Epithelial cell of esophagus (primary cell): ENCODE measurements around the gene RASD1.

Experiments used
- DNase-seq: peaks from one replicate; pipeline ENCODE4 v3.0.0; 2010; ENCODE audit warnings: low read depth
- H3K4me3 ChIP-seq: 2 replicates; pipeline ENCODE4 v1.5.1; 2011; ENCODE audit warnings: mild to moderate bottlenecking, low read length, control low read depth
- TF ChIP-seq, protein P1 (sequence below): IDR thresholded peaks from 2 replicates; pipeline ENCODE4 v1.5.1; 2011; ENCODE audit warnings: low read depth, mild to moderate bottlenecking, low read length, control low read depth, inconsistent platforms; ENCODE audit not compliant: insufficient read depth; ENCODE audit errors: missing control alignments

The RASD1 gene

DNA sequence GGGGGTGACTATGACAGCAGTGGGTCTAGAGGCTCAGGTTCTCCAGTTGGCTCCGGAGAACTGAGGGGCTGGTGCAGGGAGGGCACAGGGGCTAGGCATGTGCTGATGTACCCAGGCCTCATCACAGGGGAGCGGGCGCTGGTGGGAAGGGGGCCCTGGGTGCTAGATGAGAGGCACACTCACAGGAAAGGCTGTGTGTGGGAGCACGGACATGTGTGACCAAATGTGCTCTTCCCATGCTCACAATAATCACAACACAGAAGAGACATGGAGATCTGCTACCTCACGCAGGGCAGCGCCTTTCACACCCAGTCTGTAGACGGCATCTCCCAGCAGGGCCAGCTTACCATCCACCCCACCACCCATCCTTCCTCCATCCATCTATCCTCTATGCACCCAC lies 17.4 kb upstream of the RASD1 start:
- H3K4me3 ChIP-seq, result no peak overlapping the region
- DNase-seq, result no peak
- TF ChIP-seq, protein P1, sequence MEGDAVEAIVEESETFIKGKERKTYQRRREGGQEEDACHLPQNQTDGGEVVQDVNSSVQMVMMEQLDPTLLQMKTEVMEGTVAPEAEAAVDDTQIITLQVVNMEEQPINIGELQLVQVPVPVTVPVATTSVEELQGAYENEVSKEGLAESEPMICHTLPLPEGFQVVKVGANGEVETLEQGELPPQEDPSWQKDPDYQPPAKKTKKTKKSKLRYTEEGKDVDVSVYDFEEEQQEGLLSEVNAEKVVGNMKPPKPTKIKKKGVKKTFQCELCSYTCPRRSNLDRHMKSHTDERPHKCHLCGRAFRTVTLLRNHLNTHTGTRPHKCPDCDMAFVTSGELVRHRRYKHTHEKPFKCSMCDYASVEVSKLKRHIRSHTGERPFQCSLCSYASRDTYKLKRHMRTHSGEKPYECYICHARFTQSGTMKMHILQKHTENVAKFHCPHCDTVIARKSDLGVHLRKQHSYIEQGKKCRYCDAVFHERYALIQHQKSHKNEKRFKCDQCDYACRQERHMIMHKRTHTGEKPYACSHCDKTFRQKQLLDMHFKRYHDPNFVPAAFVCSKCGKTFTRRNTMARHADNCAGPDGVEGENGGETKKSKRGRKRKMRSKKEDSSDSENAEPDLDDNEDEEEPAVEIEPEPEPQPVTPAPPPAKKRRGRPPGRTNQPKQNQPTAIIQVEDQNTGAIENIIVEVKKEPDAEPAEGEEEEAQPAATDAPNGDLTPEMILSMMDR, result no peak

DNA sequence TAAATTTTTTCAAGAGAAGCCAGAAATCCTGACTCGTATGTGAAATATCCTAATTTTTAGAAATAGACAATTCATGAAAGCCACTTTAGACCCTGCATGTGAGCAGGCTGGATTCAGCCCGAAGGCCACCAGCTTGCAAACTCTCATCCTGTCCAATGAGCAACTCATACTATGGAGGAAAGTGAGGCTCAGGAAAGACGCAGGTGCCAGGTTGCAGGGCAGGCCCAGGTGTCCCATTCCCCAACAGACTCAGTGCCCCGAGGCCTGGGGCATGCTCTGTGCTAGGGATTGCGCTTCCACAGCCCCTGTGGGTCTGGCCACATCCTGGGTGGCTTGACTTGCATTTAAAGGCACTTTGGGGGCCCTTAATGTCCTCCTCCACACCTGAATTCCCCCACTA lies 16.7 kb upstream of the RASD1 start:
- H3K4me3 ChIP-seq, result no peak overlapping the region
- DNase-seq, result no peak
- TF ChIP-seq, protein P1, result no peak

DNA sequence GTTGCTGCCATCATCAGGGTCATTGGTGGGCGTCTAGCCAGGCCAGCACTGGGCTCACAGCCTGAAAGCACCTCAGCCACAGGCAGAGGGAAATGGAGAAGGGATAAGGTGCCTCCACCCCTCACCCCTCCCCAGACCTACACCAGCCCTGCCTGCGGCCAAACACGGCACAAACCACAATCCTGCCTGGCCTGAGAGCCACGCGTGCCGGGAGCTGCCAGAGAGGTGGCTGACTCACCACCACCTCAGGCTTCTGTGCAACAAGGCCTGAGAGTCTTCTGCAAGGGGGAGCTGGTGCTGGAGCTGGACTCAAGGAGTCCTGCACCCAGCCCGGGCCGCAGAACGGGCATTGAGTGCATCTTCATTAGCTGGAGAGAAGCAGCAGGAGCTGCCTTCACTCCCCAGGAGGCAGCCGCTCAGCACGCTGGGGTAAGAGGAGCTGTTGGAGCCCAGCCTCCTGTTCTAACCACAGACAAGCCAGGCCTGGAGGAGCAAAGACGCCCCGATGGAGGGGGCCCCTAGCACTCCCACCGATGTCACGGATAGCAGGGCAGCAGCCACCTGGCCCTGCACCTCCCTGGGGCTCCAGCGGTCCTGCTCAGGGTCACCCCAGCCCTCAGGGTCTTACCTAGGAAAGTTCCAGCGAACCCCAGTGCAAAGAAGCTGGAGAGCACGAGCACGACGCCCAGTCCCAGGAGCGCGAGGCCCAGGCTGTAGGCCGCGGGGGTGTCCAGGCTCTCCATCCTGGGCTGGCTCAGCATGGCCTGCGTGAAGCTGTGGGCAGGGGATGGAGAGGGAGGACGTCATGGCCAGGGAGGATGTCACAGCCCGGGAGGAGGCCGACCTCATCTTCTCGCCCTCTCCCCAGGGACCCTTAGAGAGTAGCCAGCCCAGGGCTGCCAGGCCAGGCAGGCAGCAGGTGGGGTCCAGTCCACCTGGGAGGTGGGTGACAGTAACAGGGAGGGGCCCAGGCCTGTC lies 16.0 kb upstream of the RASD1 start:
- H3K4me3 ChIP-seq, result no peak overlapping the region
- TF ChIP-seq, protein P1, result no peak
- peak; percentile 90 for DNase-seq

- no peak overlapping the region for H3K4me3 ChIP-seq
- DNase-seq, result no peak
- TF ChIP-seq, protein P1, result no peak
Measured at GRCh38 chr17:17511293-17511741, 15.1 kb upstream of the RASD1 start.

DNA sequence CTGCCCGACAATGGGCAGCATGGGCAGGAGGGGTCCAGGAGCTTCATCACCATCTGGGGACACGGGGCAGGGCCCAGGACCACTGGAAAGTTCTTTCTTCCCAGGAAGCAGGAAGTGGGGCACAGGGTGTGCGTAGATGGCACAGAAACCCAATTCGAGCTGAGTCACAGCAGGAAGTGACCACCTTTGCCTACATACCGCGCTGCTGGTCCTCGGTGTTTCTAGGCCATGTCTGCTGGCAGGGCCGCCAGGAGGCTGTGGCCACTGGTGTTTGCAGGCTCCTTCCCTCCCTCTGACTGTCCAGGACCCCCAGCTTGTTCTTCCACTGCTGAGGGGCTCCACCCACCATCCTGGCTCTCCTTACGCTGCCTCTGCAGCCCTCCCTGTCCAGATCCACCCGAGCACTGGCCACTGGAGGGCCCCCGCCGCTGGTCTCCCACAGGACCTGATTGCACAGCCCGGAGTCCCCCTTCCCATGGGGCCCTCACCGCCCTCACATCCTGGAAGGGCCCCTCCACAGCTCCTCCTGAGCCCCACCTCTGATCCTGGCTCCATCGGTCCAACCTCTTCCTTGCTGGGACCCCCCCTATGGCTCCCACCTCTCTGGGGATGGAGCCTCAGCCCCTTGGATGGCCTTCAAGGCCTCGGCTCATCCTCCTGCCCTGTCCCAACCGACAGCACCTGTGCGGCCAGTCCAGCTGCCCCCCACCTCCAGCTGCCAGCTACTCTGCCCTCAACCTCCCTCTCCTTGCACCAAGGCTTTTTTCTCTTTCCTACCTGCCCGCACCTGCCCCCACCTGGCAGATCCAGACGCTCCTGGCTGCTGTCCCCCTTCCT lies 14.5 kb upstream of the RASD1 start:
- TF ChIP-seq, protein P1, result no peak
- H3K4me3 ChIP-seq, result no peak overlapping the region
- DNase-seq, result peak; percentile 26

GRCh38 chr17:17509601-17510425 lies 13.6 kb upstream of the RASD1 start:
- TF ChIP-seq, protein P1, result no peak
- H3K4me3 ChIP-seq, result no peak overlapping the region
- no peak for DNase-seq
